HCT116 (cell line): Measurements from ENCODE around the gene PAX6. TPM values are rescaled to one million over a fixed set of nuclear protein-coding genes. Genes with fewer than 3 reads are reported as not detected.

Experiments used
- ATAC-seq: fragments of 200-7000 bp; cut with Tn5 transposase; 2 replicates; pipeline ENCODE4 v1.9.1; 2020; ENCODE audit warnings: mild to moderate bottlenecking, moderate library complexity
- BruUV-seq: library from RNA; stranded (reverse); fragments of 400-500 nt; replicated peaks from 2 replicates; lab custom pipeline; 2021; lab: Mats Ljungman, UMichigan
- CTCF ChIA-PET: fragments of 300-600 bp; sonication (Branson Sonifier 250); formaldehyde crosslinking; loops from one replicate; lab custom pipeline; 2021; ENCODE audit warnings: antibody characterized with exemption; lab: Charles Lee
- POLR2A ChIA-PET: fragments of 300-600, 350-600 bp; sonication (Branson Sonifier 250); formaldehyde crosslinking; loops from one replicate; lab custom pipeline; 2021; ENCODE audit warnings: antibody characterized with exemption; lab: Charles Lee
- RAD21 ChIA-PET, 2 experiments: fragments of 300-600 bp; sonication (Branson Sonifier 250); formaldehyde crosslinking; loops; one replicate each; lab custom pipeline; 2023; ENCODE audit warnings: low total read pairs in 2 of 2; ENCODE audit not compliant: uncharacterized antibody in 2 of 2, unreplicated experiment in 2 of 2, low non-redundant PET in 1 of 2; lab: Charles Lee
- DNase-seq: peaks from one replicate; pipeline ENCODE4 v3.0.0-alpha.2; 2010; ENCODE audit warnings: low read depth, low spot score
- H2AFZ ChIP-seq: fragments of 200-600 bp; shearing (Covaris generic), sonication (generic); 2 replicates; pipeline ENCODE4 v1.6.1; 2017; ENCODE audit warnings: low read depth, mixed run types, mixed read lengths, antibody characterized with exemption, low read length; ENCODE audit not compliant: poor library complexity, severe bottlenecking
- H3K27ac ChIP-seq: 2 replicates; pipeline ENCODE4 v1.5.1; 2012; ENCODE audit warnings: low read depth, low read length
- H3K27me3 ChIP-seq: fragments of 200-600 bp; sonication (generic); 2 replicates; pipeline ENCODE4 v1.6.1; 2016; ENCODE audit warnings: mixed run types, low read length, mixed read lengths; ENCODE audit not compliant: insufficient read depth
- H3K36me3 ChIP-seq, 2 experiments: fragments of 200-500 bp in 1 of 2; fragments of 200-600 bp in 1 of 2; sonication (Bioruptor generic) in 1 of 2; sonication (generic) in 1 of 2; 2 replicates each; pipeline versions ENCODE4 v1.5.1 to v1.6.1; 2014 to 2016; ENCODE audit warnings: low read length in 2 of 2, inconsistent platforms in 1 of 2, mixed read lengths in 1 of 2, mixed run types in 1 of 2; ENCODE audit not compliant: insufficient read depth in 2 of 2, control insufficient read depth in 1 of 2
- H3K4me1 ChIP-seq, 2 experiments: fragments of 200-600 bp in 1 of 2; sonication (generic) in 1 of 2; 2 replicates each; pipeline versions ENCODE4 v1.5.1 to v1.6.1; 2012 to 2017; ENCODE audit warnings: low read length in 2 of 2, inconsistent platforms in 1 of 2, mild to moderate bottlenecking in 1 of 2, mixed read lengths in 1 of 2, mixed run types in 1 of 2, moderate library complexity in 1 of 2; ENCODE audit not compliant: insufficient read depth in 2 of 2, control insufficient read depth in 1 of 2
- H3K4me2 ChIP-seq: fragments of 200-600 bp; sonication (generic); 2 replicates; pipeline ENCODE4 v1.6.1; 2017; ENCODE audit warnings: mixed run types, low read length, mixed read lengths
- H3K4me3 ChIP-seq, 2 experiments: fragments of 200-600 bp in 1 of 2; sonication (generic) in 1 of 2; replicated peaks in 1 of 2; 2 replicates each; pipeline ENCODE4 v1.5.1; 2011 to 2016; ENCODE audit warnings: low read length in 2 of 2, control low read depth in 1 of 2, low read depth in 1 of 2, mild to moderate bottlenecking in 1 of 2, mixed read lengths in 1 of 2, mixed run types in 1 of 2
- H3K79me2 ChIP-seq: fragments of 200-600 bp; sonication (generic); 2 replicates; pipeline ENCODE4 v1.6.1; 2017; ENCODE audit warnings: mild to moderate bottlenecking, mixed run types, low read length, moderate library complexity, mixed read lengths; ENCODE audit not compliant: insufficient read depth
- H3K9ac ChIP-seq: fragments of 200-600 bp; sonication (generic); 2 replicates; pipeline ENCODE4 v1.6.1; 2016; ENCODE audit warnings: low read length, mixed read lengths
- H3K9me2 ChIP-seq: fragments of 200-600 bp; sonication (generic), shearing (Covaris generic); 2 replicates; pipeline ENCODE4 v1.6.1; 2017; ENCODE audit warnings: mixed run types, mild to moderate bottlenecking, moderate library complexity; ENCODE audit not compliant: insufficient read depth
- H3K9me3 ChIP-seq, 2 experiments: fragments of 200-500 bp in 1 of 2; fragments of 200-600 bp in 1 of 2; sonication (Bioruptor generic) in 1 of 2; sonication (generic) in 1 of 2; 2 replicates each; pipeline ENCODE4 v1.6.1; 2014 to 2017; ENCODE audit warnings: low read length in 2 of 2, mixed read lengths in 2 of 2, inconsistent platforms in 1 of 2, low read depth in 1 of 2, mild to moderate bottlenecking in 1 of 2, mixed run types in 1 of 2, moderate library complexity in 1 of 2; ENCODE audit not compliant: control insufficient read depth in 1 of 2, insufficient read depth in 1 of 2
- H4K20me1 ChIP-seq: fragments of 200-600 bp; sonication (generic), shearing (Covaris generic); 2 replicates; pipeline ENCODE4 v1.6.1; 2017; ENCODE audit warnings: mixed run types, mild to moderate bottlenecking, moderate library complexity; ENCODE audit not compliant: insufficient read depth
- CEBPB ChIP-seq: IDR thresholded peaks from 2 replicates; pipeline ENCODE4 v1.6.1; 2012; ENCODE audit warnings: low read depth
- EGR1 ChIP-seq: IDR thresholded peaks from 2 replicates; pipeline ENCODE4 v1.6.1; 2012; ENCODE audit warnings: low read depth
- ELF1 ChIP-seq: IDR thresholded peaks from 2 replicates; pipeline ENCODE4 v1.6.1; 2012; ENCODE audit warnings: low read depth, borderline replicate concordance
- EZH2 ChIP-seq: fragments of 200-600 bp; sonication (generic); IDR thresholded peaks from 2 replicates; pipeline ENCODE4 v1.6.1; 2017; ENCODE audit warnings: antibody characterized with exemption, mixed run types
- EZH2phosphoT487 ChIP-seq: fragments of 200-600 bp; IDR thresholded peaks from 2 replicates; pipeline ENCODE4 v1.6.1; 2018; ENCODE audit warnings: antibody characterized with exemption, borderline replicate concordance
- FOSL1 ChIP-seq: IDR thresholded peaks from 2 replicates; pipeline ENCODE4 v1.6.1; 2012; ENCODE audit warnings: low read depth
- JUND ChIP-seq: IDR thresholded peaks from 2 replicates; pipeline ENCODE4 v1.6.1; 2012
- RAD21 ChIP-seq: IDR thresholded peaks from 2 replicates; pipeline ENCODE4 v1.6.1; 2012; ENCODE audit warnings: low read depth, mild to moderate bottlenecking
- SIN3A ChIP-seq: IDR thresholded peaks from 2 replicates; pipeline ENCODE4 v1.6.1; 2012; ENCODE audit warnings: low read depth
- SP1 ChIP-seq: IDR thresholded peaks from 2 replicates; pipeline ENCODE4 v1.6.1; 2012; ENCODE audit warnings: low read depth
- SRF ChIP-seq: IDR thresholded peaks from 2 replicates; pipeline ENCODE4 v1.6.1; 2012; ENCODE audit warnings: low read depth
- TCF7L2 ChIP-seq: IDR thresholded peaks from 2 replicates; pipeline ENCODE4 v1.7.0; 2011; ENCODE audit warnings: borderline replicate concordance, inconsistent platforms; ENCODE audit not compliant: insufficient read depth, insufficient read length; ENCODE audit errors: extremely low read depth
- YY1 ChIP-seq: IDR thresholded peaks from 2 replicates; pipeline ENCODE4 v1.6.1; 2011; ENCODE audit warnings: low read length, low read depth, moderate library complexity, mild to moderate bottlenecking; ENCODE audit not compliant: insufficient replicate concordance; ENCODE audit errors: extremely low read depth
- intact Hi-C: fragments of 100-400 bp; cut with micrococcal nuclease; formaldehyde crosslinking; loops from 2 replicates; pipeline ENCODE4 v1.10.0; 2022
- total RNA-seq: library from RNA; stranded (reverse); gene quantifications from one replicate; pipeline ENCODE4 v1.2.1, GENCODE V29; 2021; ENCODE audit not compliant: unreplicated experiment
- TF ChIP-seq, protein P1 (sequence below): IDR thresholded peaks from 2 replicates; pipeline ENCODE4 v1.6.1; 2011; ENCODE audit warnings: mild to moderate bottlenecking, low read length, moderate library complexity; ENCODE audit not compliant: insufficient replicate concordance; ENCODE audit errors: extremely low read depth
- TF ChIP-seq, protein P2 (sequence below), 3 experiments: fragments of 200-600 bp in 1 of 3; sonication (generic) in 1 of 3; IDR thresholded peaks in 2 of 3; conservative IDR thresholded peaks in 1 of 3; 2 replicates each; pipeline ENCODE4 v1.5.1; 2012 to 2017; ENCODE audit warnings: low read depth in 2 of 3, low read length in 2 of 3, antibody characterized with exemption in 1 of 3, borderline replicate concordance in 1 of 3, control low read depth in 1 of 3, mild to moderate bottlenecking in 1 of 3, mixed read lengths in 1 of 3, mixed run types in 1 of 3, moderate library complexity in 1 of 3; ENCODE audit not compliant: insufficient read depth in 1 of 3
- TF ChIP-seq, protein P3 (sequence below): IDR thresholded peaks from 2 replicates; pipeline ENCODE4 v1.6.1; 2012

The PAX6 gene
- total RNA-seq, 1 experiment from 2014 or later = 5.3 TPM

GRCh38 chr11:31790649-31791048 is 20.5 kb downstream of the PAX6 start:
- Histone ChIP-seq H3K4me1 (no peaks in the 10 kb centered on the region), H3K9ac (no peak overlapping the region), H3K4me2 (no peak overlapping the region), H4K20me1 (no peaks in the 10 kb centered on the region), H2AFZ (no peak overlapping the region), H3K27me3 (no peaks in the 10 kb centered on the region), H3K27ac (no peak overlapping the region), H3K9me2 (no peaks in the 10 kb centered on the region), H3K4me3 (no peak overlapping the region), H3K36me3 (no peaks in the 10 kb centered on the region), H3K79me2 (no peaks in the 10 kb centered on the region), H3K9me3 (no peaks in the 10 kb centered on the region)
- RAD21 ChIA-PET = interaction anchor here in 1 of 2 experiments (0.7 kb wide), 1 partner anchor 349 kb away, joined by 4 read pairs; no protein-coding TSS in a partner anchor
- no TSS peak for BruUV-seq
- CTCF ChIA-PET = no interaction called here
- TF ChIP-seq TCF7L2 (no peak), EZH2 (no peak), ELF1 (no peak), SRF (no peak), EGR1 (no peak), SIN3A (no peak), JUND (no peak), CEBPB (no peak), YY1 (no peak), RAD21 (no peak), SP1 (no peak), FOSL1 (no peak), EZH2phosphoT487 (no peak)
- TF ChIP-seq, protein P1, sequence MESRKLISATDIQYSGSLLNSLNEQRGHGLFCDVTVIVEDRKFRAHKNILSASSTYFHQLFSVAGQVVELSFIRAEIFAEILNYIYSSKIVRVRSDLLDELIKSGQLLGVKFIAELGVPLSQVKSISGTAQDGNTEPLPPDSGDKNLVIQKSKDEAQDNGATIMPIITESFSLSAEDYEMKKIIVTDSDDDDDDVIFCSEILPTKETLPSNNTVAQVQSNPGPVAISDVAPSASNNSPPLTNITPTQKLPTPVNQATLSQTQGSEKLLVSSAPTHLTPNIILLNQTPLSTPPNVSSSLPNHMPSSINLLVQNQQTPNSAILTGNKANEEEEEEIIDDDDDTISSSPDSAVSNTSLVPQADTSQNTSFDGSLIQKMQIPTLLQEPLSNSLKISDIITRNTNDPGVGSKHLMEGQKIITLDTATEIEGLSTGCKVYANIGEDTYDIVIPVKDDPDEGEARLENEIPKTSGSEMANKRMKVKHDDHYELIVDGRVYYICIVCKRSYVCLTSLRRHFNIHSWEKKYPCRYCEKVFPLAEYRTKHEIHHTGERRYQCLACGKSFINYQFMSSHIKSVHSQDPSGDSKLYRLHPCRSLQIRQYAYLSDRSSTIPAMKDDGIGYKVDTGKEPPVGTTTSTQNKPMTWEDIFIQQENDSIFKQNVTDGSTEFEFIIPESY = no peak
- TF ChIP-seq, protein P2, sequence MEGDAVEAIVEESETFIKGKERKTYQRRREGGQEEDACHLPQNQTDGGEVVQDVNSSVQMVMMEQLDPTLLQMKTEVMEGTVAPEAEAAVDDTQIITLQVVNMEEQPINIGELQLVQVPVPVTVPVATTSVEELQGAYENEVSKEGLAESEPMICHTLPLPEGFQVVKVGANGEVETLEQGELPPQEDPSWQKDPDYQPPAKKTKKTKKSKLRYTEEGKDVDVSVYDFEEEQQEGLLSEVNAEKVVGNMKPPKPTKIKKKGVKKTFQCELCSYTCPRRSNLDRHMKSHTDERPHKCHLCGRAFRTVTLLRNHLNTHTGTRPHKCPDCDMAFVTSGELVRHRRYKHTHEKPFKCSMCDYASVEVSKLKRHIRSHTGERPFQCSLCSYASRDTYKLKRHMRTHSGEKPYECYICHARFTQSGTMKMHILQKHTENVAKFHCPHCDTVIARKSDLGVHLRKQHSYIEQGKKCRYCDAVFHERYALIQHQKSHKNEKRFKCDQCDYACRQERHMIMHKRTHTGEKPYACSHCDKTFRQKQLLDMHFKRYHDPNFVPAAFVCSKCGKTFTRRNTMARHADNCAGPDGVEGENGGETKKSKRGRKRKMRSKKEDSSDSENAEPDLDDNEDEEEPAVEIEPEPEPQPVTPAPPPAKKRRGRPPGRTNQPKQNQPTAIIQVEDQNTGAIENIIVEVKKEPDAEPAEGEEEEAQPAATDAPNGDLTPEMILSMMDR (IDR thresholded peaks at IDR 0.05 in 2 of 3, conservative IDR thresholded peaks at IDR 0.05 in 1 of 3; ENCODE audit: borderline replicate concordance in 1 of 3, insufficient read depth in 1 of 3, low read depth in 2 of 3, low read length in 2 of 3) = no peak
- TF ChIP-seq, protein P3, sequence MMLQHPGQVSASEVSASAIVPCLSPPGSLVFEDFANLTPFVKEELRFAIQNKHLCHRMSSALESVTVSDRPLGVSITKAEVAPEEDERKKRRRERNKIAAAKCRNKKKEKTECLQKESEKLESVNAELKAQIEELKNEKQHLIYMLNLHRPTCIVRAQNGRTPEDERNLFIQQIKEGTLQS = no peak
- POLR2A ChIA-PET = no interaction called here
- intact Hi-C loops = no loop called here
- DNase-seq (no peak), ATAC-seq (no peak)
